ENCODE measurements around the gene SLC6A19.

- no peak for TF ChIP-seq CTCF (IDR thresholded peaks at IDR 0.05)
- no peak for TF ChIP-seq POLR2A (IDR thresholded peaks at IDR 0.05)
Observed at GRCh38 chr5:1158647-1159340, 42.6 kb upstream of the SLC6A19 start.

All from Peyer's patch (tissue), 4 donors.